Amniotic stem cell (primary cell): ENCODE data around the gene LIMCH1.
"Not testable (repeated sequence)": the region's sequence is repeated elsewhere in the genome, so short reads cannot be mapped to it uniquely, and the experiment has no call there.

Experiments used
- DNase-seq: peaks from one replicate; lab custom pipeline; 2025; lab: John Stamatoyannopoulos, UW

LIMCH1 gene

DNA sequence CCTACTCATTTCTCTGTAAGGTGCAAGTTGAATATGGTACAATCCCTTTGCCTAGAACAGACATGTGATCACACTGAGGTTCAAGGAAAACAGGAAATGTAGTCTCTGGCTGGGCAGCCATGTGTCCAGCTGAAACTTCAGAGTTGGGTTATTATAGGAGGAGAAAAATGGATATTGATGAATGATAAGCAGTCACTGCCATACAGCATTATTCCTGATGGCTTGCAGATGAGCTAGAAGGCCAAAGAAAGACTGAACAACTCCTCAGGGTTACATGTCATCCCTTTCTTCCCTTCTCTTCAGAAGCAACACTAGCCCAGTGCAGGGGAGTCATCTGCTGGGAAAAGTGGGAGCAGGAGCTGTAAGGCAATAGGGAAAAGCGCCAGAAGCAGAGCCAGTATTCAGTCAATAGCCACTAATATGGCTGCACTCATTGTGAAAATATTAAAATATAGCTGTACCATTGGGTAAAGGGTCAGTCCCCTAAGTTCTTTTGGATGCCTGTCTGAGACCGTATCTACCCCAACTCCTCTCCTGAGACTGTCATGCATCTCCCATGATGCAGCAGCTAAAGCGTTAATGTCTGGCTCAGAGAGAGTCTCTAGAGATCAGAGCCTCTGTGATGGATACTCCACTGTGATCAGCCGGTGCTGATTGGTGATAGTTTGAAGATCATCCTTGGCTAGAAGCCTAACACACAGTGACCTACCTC, 190.1 kb downstream of the LIMCH1 start:
- no peak for DNase-seq

DNA sequence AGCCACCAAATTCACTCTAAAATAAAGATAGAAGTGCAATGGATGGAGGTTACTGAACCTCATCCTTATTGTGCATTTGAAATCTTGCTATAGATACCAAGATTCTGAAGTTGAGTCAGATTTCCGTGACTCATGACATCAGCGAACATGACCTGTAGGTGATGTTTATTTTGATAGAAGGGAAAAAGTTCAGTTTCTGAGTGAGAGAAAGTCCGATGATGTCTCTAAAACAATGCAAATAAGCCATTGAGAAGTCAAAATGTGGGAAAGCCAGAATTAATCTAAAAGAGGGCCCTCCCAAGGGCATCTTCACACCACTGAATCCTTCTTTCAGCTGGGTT, 190.6 kb downstream of the LIMCH1 start:
- DNase-seq: no peak

DNA sequence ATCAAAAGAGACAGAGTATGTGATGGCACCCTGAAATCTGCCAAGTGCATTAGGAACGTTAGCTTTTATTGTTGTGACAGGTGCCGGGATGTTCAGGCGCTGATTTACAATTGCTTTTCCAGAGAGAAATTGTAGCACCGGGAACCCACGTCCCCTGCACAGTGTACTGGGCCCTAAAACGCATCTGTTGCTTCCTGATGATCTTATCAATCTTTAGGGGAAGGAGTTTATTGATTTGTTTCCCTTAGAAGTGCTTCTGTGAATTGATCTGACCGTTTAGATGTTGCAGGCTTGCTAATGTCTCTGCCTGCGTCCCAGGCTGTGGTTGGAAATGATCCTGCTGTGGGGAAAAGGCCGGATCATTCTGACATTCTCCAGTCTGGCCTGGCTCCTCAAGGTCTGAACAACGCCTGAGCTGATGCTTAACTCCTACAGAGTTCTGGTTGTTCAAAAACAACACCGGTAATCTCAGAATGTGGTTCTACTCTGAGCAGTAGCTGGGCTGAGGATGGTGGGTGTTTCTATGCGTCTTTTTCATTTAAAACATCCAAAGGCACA, 193.7 kb downstream of the LIMCH1 start:
- no peak for DNase-seq

DNA sequence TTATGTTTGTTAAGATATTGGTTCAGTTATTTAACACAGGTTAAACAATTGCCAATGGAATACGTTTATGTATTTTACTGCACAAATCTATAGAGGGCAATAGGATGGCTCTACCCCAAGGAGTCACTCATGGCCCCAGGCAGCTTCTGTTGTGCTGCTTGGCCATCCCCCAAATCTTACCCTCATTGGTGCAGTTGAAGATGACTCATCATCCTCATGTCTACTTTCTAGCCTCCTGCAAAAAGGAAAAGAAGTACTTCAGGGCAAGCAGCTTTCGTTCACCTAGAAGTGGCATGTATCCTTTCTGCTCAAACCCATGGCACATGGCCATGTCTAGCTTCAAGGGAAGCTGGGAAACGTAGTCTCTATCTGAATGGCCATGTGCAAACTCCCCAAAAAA, 196.4 kb downstream of the LIMCH1 start:
- DNase-seq: no peak

DNA sequence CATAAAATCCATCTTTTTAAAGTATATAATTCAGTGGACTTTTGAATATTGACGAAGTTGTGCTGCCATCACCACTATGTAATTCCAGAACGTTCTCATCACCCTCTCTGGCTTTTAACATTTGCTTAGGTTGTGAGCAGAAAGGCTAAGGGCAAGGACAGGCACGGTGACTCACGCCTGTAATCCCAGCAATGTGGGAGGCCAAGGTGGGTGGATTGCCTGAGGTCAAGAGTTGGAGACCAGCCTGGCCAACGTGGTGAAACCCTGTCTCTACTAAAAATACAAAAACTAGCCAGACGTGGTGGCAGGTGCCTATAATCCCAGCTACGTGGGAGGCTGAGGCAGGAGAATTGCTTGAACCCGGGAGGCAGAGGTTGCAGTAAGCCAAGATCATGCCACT, 199.5 kb downstream of the LIMCH1 start:
- not testable (repeated sequence) for DNase-seq

DNA sequence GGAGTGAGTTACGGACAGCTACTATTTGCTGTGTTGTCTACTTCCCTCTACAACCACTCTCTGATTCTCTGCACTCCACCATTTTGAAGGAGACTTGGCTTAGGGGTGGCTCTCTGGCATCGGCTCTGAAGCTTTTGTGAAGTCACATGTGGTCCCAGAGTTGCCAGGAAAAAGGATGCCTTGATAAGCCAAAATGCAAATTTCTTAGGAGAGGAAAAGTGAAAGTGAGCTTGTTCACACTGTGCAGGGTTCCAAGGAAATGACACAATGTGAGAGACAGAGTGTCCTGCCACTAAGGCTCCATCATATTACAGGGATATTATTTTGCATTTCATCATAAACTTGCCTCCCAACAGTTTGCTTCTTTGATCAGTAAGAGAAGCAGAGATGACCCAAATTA, 203.4 kb downstream of the LIMCH1 start:
- no peak for DNase-seq

DNA sequence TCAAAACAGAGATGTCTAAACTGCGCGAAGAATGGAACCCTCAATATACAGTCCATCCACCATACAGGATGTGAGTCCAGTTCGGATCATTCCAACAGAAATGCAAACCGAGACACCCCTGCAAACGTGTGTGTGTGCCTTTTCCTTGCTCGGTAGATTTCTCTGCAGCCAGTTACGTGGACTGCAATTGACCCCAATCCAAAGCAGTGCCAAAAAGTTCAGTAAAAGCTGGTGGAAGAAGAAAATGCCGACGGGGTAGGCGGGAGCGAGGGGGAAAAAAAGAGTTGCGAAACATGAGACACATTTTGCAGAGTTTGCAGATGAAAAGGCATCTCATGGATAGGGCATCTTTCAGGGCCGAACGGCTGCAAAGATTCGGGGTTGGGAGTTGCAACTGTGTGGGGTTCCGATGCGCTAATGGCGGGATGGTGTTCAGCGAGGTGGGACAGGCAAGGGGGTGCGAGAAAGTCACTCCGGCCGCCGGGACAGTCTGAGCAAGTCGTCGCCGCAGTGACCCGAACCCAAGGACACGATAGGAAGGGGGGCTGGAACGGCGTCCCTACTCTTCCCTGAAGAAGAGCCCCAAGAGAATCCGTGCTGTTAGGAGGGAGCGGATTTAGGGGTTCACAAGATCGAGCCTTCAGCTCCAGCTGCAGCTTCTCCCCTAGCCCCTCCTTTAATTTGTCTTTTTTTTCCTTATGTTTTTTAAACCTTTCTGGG, 206.8 kb downstream of the LIMCH1 start:
- DNase-seq: no peak

DNA sequence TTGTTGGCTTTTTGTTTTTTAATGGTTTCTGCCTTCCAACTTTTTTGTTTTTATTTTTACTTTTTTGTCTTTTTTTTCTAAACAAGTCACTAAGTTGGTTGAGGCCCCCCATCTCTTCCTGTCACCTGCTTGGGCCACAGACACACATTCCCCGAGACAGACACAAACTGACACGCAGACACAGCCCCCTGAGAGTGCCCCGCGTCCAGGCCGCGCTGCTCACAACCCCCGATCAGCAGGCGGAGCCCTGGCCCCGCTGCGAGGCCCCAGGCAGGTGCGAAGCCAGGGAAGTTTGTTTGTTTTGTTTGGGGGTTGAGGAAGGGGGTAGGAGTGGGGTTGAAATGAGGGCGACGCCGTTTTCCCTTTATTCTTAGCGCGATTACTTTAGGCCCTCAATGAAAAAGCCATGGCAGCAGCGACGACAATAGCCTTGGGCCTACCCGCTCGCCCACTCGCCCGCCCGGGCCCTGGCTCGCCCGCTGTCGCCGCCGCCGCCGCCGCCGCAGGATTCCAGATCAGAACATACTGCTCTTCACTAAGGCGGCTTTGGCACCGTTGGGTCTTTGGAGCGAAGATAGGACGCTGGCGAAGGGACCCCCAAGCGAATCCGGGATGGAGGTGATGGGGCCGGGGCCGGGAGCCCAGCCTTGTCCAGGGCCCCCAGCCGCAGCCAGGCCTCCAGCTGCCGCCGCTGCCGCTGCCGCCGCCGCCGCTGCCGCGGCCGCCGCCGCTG, 207.5 kb downstream of the LIMCH1 start:
- no peak for DNase-seq

DNA sequence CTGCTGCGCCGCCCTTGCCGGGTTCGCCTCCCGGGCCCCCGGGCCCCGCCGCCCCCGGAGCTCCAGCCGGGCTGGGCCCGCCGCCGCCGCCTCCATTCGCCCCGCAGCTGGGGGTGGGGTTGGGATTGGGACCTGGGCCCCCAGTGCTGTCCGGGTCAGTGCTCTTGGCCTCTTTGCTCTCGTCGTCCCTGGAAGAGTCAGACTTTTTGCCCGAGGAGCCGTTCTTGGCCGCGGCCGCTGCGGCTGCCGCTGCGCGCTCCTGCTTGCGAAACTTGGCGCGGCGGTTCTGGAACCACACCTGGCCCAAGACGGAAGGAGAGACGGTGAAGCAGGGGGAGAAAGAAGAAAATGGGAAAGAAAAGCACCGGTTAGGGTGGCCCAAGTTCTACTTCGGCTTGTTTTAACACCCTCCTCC, 208.1 kb downstream of the LIMCH1 start:
- DNase-seq: no peak

DNA sequence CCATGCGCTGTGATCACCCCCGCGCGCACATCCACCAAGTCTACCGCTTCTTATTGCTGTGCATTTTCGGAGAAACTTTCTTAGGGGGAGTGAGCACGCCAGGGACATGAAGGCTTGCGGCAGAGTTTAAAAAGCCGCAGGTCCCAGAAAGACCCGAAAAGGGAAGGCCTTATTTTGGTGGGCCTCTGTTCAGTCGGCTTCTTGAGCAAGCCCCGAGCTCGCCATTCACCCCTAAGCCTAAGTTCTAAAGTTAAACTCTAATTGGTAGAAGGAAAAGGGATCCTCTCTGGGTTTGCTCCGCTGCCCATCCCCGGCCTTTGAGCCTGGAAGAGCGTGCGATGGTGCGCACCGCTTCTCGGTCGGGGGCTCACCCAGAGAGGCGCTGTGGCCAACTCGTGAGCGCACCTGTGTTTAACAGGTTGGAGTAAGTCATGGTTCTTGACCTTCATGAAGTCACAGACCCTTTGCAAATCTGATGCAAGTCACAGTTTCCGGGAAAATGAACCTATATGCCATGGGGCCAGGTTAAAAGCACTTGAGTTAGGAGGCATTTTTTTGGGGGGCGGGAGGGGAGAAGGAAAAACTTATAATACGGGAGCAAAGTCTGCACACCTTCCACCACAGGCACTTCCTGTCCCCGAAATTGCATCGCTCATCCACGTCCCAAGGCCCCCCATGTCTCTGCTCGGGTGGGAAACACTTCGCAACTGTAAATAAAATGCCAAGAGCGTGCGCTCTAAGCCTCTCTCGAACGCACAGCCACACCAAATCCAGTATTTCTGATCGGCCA, 208.7 kb downstream of the LIMCH1 start:
- DNase-seq: no peak

DNA sequence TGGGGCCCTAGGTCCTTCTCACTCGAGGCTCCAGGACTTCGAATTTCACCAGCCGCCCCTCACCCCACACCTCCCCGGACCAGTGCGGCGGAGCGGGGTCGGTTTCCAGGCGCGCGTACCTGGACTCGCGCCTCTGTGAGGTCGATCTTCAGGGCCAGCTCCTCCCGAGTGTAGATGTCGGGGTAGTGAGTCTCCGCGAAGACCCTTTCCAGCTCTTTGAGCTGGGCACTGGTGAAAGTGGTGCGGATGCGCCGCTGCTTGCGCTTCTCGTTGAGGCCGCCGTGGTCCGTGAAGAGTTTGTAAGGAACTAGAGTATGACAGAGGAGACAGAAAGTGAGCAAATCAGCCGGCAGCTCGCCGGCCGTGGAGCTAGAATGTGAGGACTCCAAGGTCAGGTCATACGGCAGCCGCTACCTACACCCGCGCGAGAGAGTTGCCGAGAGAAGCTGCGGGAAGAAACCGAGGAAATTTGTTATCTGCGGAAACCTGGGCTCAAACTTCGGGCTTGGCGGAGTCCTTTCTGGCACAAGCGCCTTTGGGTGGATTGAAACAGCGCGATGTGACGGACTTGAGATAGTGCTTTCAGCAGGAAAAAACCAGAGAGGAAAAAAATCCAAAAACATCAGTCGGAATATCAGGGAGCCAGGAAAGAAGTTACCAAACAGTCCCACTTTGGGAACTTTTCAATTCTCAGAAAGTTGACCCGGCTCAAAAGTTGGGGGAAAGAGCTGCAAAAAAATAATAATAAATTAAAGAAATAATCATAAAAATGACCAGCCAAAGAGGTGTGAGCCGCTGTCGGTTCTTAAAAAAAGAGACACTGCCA, 209.5 kb downstream of the LIMCH1 start:
- DNase-seq: no peak

DNA sequence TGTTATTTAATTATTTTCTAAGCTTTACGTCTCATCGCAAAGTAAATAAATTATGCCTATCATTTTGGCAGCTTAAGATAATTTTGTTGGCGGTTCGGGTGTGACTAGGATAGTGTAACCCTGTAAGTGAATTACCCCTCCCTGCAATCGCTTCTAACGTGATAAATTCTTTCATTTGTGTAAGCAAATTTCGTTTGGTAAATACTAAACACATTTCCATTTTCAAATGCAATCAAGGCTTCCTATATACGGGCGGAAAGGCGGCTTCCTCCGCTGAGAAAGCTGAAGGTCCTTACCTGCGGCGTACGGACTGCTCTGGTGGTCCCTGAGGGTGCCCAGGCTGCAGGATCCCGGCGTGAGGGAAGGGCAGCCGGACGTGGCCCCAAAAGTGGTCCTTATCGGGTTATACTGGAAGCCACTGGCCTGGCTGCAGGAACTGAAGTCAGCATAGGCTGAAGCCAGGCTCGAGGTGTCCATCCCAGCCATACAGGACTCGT, 210.2 kb downstream of the LIMCH1 start:
- DNase-seq: no peak

DNA sequence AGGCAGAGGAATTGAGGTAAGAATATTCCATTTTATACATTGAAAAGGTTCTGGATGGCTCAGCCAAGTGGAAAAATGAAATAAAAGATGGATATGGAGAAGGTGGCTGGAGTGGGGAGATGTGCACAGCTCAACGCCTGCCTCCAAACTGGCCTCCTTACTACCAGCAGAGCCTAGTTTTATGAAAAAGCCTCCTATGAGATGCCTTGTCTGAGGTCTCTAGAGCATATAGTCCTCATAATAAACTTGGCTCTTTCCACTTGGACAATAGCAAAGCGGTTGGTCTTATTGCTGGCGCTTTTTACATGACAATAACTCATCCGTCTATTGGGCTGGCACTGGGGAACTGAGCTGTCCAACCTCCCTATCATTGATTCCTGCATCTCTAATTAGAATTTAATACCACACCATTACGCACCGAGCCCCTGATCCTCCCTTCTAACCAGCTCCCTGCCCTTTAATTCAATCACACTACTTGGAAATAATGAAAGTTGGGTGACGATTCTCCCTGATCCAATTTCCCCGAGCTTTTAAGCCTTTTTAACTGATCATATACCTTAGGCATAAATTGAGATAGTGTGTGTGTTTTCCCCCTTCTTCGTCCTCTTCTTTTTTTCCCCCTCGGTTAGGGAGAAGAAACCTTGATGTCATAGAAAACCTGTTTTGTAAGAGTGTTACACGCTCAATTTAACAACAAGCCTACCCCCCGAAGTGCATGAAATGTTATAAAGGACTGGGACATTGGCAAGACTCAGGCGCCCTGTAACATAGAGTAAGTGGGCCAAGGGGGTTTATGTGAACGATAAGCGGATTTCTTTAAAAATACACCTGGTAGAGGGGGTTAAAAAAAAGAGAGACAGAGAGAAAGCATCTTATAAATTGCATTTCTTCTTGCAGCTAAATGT, 210.9 kb downstream of the LIMCH1 start, which contains the start of gene PHOX2B:
Gene PHOX2B (minus strand): TSS at position 155 of the 905 bp plus-strand sequence. CDS start 115 bp downstream, at position 40.
- no peak for DNase-seq

DNA sequence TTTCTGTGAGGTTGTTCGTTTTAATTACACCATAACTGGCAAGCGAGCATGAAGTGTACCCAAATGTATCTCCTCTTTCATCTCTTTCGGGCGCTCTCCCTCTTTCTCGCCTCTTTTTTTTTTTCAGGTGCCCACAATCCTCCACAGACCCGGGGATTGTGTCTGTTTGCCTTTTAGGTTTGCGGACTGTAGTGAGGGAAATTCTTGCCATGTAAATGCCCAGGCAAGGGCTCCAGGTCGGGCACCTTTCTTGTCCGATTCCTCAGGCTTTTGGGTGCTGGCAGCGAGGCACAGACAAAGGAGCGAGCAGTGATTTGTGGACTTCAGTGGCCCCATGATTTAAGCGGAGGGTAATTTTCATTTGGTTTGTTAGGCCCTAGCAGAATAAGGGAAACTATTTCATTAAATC, 211.7 kb downstream of the LIMCH1 start:
- DNase-seq: no peak
